OCI-LY7 (cell line): Measurements from ENCODE around the gene CRIP1. TPM values are rescaled to one million over a fixed set of nuclear protein-coding genes. Genes with fewer than 3 reads are reported as not detected.

Experiments used
- BruUV-seq: library from RNA; stranded (reverse); fragments of 400-500 nt; replicated peaks from 2 replicates; lab custom pipeline; 2021; lab: Mats Ljungman, UMichigan
- CTCF ChIA-PET: fragments of 300-600 bp; sonication (Branson Sonifier 250); formaldehyde crosslinking; loops from one replicate; lab custom pipeline; 2022; ENCODE audit warnings: antibody characterized with exemption; ENCODE audit not compliant: unreplicated experiment; lab: Charles Lee
- POLR2A ChIA-PET: fragments of 300-600 bp; sonication (Branson Sonifier 250); formaldehyde crosslinking; loops from one replicate; lab custom pipeline; 2022; ENCODE audit warnings: antibody characterized with exemption; lab: Charles Lee
- DNase-seq: peaks from one replicate; pipeline ENCODE4 v3.0.0-alpha.2; 2015; ENCODE audit warnings: low spot score
- H2AFZ ChIP-seq: fragments of 200-600 bp; sonication (generic), shearing (Covaris generic); 2 replicates; pipeline ENCODE4 v1.6.1; 2014; ENCODE audit warnings: mild to moderate bottlenecking, antibody characterized with exemption, low read length, moderate library complexity
- H3K27ac ChIP-seq: fragments of 200-600 bp; sonication (generic); 2 replicates; pipeline ENCODE4 v1.5.1; 2014; ENCODE audit warnings: mixed run types, low read depth, mild to moderate bottlenecking, moderate library complexity, low read length, inconsistent platforms; ENCODE audit not compliant: poor library complexity, severe bottlenecking
- H3K36me3 ChIP-seq: fragments of 200-600 bp; sonication (generic); 2 replicates; pipeline ENCODE4 v1.6.1; 2014; ENCODE audit warnings: mild to moderate bottlenecking, antibody characterized with exemption, low read length, moderate library complexity, mixed read lengths; ENCODE audit not compliant: insufficient read depth
- H3K4me1 ChIP-seq: fragments of 200-600 bp; sonication (generic); 2 replicates; pipeline ENCODE4 v1.5.1; 2014; ENCODE audit warnings: mild to moderate bottlenecking, low read length; ENCODE audit not compliant: insufficient read depth, poor library complexity, severe bottlenecking
- H3K4me2 ChIP-seq: fragments of 200-600 bp; sonication (generic); 2 replicates; pipeline ENCODE4 v1.6.1; 2014; ENCODE audit warnings: mild to moderate bottlenecking, low read length
- H3K4me3 ChIP-seq: fragments of 200-600 bp; sonication (generic); 2 replicates; pipeline ENCODE4 v1.5.1; 2014; ENCODE audit warnings: mild to moderate bottlenecking, low read depth, low read length; ENCODE audit not compliant: poor library complexity, severe bottlenecking
- H3K79me2 ChIP-seq: fragments of 200-600 bp; sonication (generic); 2 replicates; pipeline ENCODE4 v1.6.1; 2016; ENCODE audit warnings: low read depth, mild to moderate bottlenecking, low read length, moderate library complexity, mixed read lengths; ENCODE audit not compliant: insufficient read depth
- H3K9me2 ChIP-seq: fragments of 200-600 bp; sonication (generic); 2 replicates; pipeline ENCODE4 v1.6.1; 2016; ENCODE audit warnings: mild to moderate bottlenecking, low read length, mixed read lengths; ENCODE audit not compliant: insufficient read depth
- H3K9me3 ChIP-seq: fragments of 200-600 bp; sonication (generic); 2 replicates; pipeline ENCODE4 v1.6.1; 2014; ENCODE audit warnings: mild to moderate bottlenecking, mixed run types, low read length, mixed read lengths
- H4K20me1 ChIP-seq: fragments of 200-600 bp; sonication (generic); 2 replicates; pipeline ENCODE4 v1.6.1; 2014; ENCODE audit warnings: mild to moderate bottlenecking, antibody characterized with exemption, low read length, moderate library complexity, mixed read lengths; ENCODE audit not compliant: insufficient read depth
- CTCF ChIP-seq: fragments of 200-600 bp; sonication (generic); conservative IDR thresholded peaks from 2 replicates; pipeline ENCODE4 v1.5.1; 2014; ENCODE audit warnings: mild to moderate bottlenecking, antibody characterized with exemption, low read length, moderate library complexity, mixed read lengths
- EZH2phosphoT487 ChIP-seq: fragments of 200-600 bp; sonication (generic); IDR thresholded peaks from 2 replicates; pipeline ENCODE4 v1.6.1; 2018; ENCODE audit warnings: low read depth, borderline replicate concordance, mild to moderate bottlenecking, mixed run types, antibody characterized with exemption, low read length, moderate library complexity, mixed read lengths
- intact Hi-C: fragments of 100-400 bp; cut with micrococcal nuclease; formaldehyde crosslinking; loops from one replicate; pipeline ENCODE4 v1.10.0; 2022; ENCODE audit not compliant: unreplicated experiment
- total RNA-seq, 2 experiments: library from RNA; depleted of rRNA in 1 of 2; stranded (reverse); fragments of >200 nt in 1 of 2; shearing (Covaris generic) in 1 of 2; gene quantifications; 2 replicates each; pipeline ENCODE4 v1.2.3, GENCODE V29; 2014 to 2022

The CRIP1 gene
- total RNA-seq, 2 experiments from 2014 or later: 4.6 TPM; not detected in 1

GRCh38 chr14:105439710-105440553, 46.8 kb upstream of the CRIP1 start:
- Histone ChIP-seq H3K9me3 (peaks cover 15% of the 10 kb centered on the region), H3K4me2 (no peak overlapping the region), H3K4me3 (no peak overlapping the region), H3K36me3 (peaks cover 69% of the 10 kb centered on the region), H4K20me1 (0 out of 2 replicates have a peak, but pooled peaks cover 6% of the 10 kb centered on the region), H3K79me2 (peaks cover 37% of the 10 kb centered on the region), H3K4me1 (no peaks in the 10 kb centered on the region), H2AFZ (no peak overlapping the region), H3K9me2 (no peaks in the 10 kb centered on the region), H3K27ac (no peak overlapping the region)
- intact Hi-C loops: no loop called here
- no peak for DNase-seq
- ChIA-PET CTCF (no interaction called here), POLR2A (no interaction called here)
- BruUV-seq: no TSS peak
- TF ChIP-seq EZH2phosphoT487 (no peak), CTCF (no peak)

GRCh38 chr14:105440554-105440900, 46.2 kb upstream of the CRIP1 start:
- CTCF ChIA-PET: no interaction called here
- intact Hi-C loops: no loop called here
- Histone ChIP-seq H4K20me1 (0 out of 2 replicates have a peak, but pooled peaks cover 6% of the 10 kb centered on the region), H3K79me2 (peaks cover 31% of the 10 kb centered on the region), H3K9me3 (peaks cover 13% of the 10 kb centered on the region), H3K9me2 (no peaks in the 10 kb centered on the region), H3K27ac (no peak overlapping the region), H3K4me3 (no peak overlapping the region), H3K36me3 (peaks cover 66% of the 10 kb centered on the region), H3K4me2 (no peak overlapping the region), H2AFZ (no peak overlapping the region), H3K4me1 (no peaks in the 10 kb centered on the region)
- POLR2A ChIA-PET: no interaction called here
- TF ChIP-seq EZH2phosphoT487 (no peak), CTCF (no peak)
- no peak for DNase-seq
- BruUV-seq: no TSS peak

GRCh38 chr14:105440992-105441391, 45.7 kb upstream of the CRIP1 start:
- POLR2A ChIA-PET: no interaction called here
- Histone ChIP-seq H2AFZ (no peak overlapping the region), H3K36me3 (peaks cover 68% of the 10 kb centered on the region), H3K79me2 (peaks cover 26% of the 10 kb centered on the region), H3K9me2 (no peaks in the 10 kb centered on the region), H3K4me1 (no peaks in the 10 kb centered on the region), H3K4me3 (no peak overlapping the region), H3K4me2 (no peak overlapping the region), H4K20me1 (0 out of 2 replicates have a peak, but pooled peaks cover 6% of the 10 kb centered on the region), H3K9me3 (peaks cover 8% of the 10 kb centered on the region), H3K27ac (no peak overlapping the region)
- no TSS peak for BruUV-seq
- CTCF ChIA-PET: no interaction called here
- intact Hi-C loops: no loop called here
- DNase-seq: no peak
- TF ChIP-seq CTCF (no peak), EZH2phosphoT487 (no peak)
